Measurements from ENCODE around the gene KLK8.
"Not testable (repeated sequence)": the region's sequence is repeated elsewhere in the genome, so short reads cannot be mapped to it uniquely, and the experiment has no call there.

Gene KLK8

DNA sequence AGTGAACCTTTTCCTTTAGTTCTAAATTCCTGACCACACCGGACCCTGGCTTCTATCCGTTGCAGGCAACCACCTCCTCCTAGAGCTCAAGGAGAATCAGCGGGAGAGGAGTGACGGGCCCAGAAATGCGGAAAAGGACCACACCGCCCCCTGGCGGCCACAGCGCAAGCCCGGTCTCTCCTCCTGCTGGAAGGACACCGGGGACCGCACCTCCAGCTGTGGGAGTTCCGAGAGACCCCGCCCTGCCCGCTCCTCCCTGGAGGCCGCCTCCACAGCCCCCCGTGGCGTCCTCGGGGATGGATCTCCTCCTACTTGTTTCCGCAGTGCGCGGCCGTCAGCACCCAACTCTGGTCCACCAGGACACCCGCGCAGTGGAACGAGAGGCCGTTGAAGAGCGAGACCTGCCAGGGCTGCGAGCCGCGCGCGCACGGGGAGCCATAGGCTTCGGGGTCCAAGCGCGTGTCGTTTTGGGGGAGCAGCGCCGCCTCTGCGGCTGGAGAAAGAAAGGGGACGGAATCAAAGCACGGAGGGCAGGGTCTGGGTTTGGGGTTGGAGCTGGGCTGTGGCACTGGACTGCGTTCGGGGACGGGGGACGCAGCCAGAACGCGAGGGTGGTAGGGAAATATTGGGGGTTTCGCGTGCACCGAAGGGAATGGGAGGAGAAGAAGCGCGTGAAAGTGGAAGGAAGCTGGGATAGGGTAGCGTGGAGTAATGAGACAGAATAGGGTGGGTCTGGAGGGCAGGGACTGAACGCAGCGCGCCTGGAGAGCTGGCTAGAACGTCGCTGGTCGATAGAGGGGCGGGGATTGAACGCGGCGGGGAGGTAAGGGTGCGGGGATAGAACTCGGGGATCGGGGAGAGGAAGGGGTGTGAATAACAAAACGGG, 15.6 kb upstream of the KLK8 start:
- DNase-seq: no peak

DNA sequence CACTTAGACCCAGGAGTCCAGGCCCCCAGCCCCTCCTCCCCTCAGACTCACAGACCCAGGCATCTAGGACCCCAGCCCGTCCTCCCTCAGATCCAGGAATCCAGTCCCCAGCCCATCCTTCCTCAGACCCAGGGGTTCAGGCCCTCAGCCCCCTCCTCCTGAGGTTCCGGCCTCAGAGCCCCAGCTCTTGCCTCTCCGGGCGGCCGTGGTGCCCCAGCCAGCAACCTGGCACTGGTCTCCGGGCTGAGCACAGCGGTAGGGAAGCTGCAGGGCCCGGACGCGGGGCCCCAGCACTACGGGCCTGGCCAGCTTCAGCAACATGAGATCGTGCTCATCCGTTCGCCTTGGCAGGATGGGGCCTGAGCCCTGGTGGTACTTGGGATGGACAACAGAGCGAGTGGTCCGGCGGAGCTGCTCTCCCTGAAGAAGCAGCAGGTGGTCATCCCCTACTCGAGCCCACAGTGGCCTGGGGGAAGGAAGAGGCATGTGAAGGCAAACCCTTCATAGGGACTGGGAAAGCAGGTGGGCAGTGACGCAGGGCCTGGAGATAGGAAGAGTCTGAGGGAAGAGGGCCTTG, 14.4 kb upstream of the KLK8 start:
- no peak for DNase-seq

DNA sequence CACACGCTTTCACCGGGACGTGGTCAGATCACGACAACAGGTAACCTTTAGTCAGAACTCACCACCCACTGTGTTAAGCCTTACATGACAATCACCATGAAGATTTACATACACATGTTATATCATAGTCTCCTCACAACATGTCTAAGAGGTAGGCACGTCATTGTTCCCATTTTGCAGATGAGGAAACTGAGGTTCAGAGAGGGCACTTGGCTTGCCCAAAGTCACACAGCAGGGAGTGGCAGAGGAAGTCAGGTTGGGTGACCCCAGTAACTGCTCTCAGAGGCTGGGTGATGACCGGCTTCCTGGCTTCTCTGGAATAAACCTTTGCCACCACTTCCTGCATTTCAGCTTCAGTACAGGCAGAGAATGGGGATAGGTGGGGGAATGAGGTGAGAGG, 12.8 kb upstream of the KLK8 start:
- no peak for DNase-seq

DNA sequence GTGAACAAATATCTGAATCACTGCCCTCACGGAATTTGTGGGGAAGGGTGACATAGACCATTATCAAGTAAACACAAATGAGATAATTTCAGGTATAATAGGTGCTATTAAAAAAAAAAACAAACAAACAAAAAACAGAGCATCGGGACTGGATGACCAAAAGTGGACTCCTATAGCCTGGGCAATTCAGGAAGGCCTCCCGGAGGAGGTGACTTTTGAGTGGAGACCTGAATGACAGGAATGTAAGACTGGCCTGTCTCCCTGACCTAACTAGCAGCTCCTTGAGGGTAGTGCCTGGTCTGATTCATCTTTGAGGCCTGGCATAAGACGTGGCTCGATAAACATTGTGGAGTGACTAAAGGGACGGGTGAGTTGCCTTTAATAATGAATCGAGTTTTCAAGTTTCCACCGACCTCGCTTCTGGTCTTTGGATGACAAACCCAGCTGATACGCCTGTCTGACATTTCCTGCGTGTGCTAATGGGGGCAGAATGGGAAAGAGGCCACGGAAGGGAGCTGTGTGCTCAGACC, 11.3 kb upstream of the KLK8 start:
- DNase-seq: no peak

DNA sequence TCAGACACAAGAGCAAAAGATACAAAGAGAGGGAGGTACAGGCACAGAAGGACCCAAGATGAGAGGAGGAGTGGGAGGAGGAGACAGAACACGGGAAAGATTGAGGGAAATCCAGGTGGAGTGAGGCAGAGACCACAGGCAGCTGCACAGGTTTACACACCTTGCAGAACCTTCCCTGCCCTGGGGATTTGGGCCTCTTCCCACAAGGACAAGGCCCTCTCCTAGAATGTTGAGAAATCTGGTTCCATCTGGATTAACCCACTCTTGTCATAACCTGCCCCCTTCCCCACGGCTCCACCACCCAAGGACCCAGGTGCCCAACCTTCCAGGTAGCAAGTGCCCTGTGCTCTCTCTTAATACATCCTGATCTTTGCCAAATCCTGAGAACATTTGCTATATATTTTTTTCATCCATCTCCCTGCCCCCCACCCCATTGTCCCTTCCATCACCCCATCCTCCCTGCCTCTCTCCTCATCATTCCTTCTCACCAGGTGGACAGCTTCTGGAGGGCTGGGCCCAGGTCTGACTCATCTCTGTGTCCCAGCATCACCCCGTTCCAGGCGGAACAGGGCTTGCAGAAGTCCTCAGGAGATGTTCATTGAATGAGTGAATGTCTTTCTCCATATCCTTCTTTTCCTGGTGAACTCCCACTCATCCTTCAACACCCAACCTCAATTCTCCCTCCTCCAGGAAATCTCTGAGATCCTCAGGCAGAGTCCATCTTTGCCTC, 8.8 kb upstream of the KLK8 start:
- DNase-seq: no peak

DNA sequence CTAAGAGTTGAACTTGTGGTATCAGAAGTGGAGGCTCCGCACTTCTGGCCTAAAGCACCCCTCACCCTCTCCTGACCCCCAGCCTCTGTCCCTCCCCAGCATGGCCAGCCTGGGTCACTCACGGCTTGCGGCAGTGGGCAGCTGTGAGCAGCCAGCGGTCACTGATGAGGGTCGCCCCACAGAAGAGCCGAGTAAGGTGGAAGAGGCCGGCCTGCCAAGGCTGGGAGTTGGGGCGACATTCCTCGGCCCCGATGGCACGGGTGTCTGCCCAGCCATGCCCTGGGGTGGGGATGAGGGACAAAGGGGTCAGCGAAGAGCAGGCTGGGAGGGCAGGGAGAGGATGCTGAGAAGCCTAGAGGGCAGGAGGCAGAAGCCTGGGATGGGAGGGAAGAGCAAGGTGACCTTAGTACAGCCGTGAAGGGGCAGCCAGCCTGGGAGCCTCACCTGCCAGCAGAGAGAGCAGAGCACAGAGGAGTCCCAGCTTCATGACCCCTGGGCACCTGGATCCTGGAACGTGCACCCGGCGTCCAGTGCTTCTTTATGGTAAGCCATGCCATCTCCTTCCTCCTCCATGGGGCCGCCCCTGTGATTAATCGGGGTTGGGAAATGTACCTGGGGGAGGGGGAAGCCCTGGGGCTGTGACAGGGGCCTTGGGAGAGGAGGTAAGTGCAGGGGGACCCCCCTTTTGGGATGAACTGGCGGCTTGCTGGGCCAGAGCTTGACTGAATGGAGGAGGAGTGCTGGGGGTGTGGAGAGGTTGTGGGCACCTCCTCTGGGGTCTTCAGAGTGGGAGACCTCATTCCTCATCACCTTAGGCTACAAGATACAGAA, 7.9 kb upstream of the KLK8 start:
- no peak for DNase-seq

DNA sequence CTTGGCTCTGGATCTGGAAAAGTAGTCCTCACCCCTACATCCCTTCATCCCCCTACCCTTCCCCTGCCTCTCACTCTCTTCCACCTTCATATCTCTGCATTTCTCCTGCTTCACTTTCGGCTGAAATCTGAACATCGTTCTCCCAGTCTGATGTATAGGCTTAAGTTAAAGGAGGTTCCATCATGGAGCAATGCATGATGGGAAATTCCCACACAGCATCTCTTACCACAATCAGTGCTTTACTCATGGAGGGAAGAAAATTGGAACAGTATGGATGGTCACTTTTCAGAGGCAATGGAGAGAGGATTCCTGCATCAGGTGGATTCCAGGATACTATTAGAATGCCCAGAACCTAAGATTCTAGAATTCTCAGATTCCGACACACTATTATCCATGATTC, 6.1 kb upstream of the KLK8 start:
- DNase-seq: no peak

DNA sequence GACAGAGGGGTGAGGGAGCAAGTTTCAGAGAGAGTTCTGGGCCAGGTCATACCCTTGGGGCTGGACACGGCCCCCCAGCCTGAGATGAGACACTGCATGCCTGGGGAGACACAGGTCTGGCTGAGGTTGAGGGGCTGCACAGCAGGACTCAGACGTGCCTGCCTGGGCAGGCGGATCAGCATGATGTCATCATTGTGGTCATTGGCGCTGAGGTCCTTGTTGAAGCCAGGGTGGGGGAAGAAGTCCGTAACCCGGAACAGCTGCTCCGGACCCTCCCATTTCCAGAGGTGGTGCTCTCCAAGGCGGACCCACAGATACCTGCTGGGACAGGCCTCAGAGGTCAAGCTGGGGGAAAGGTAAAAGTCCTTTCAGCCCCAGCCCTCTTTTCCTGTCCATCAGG, 5.0 kb upstream of the KLK8 start:
- no peak for DNase-seq

DNA sequence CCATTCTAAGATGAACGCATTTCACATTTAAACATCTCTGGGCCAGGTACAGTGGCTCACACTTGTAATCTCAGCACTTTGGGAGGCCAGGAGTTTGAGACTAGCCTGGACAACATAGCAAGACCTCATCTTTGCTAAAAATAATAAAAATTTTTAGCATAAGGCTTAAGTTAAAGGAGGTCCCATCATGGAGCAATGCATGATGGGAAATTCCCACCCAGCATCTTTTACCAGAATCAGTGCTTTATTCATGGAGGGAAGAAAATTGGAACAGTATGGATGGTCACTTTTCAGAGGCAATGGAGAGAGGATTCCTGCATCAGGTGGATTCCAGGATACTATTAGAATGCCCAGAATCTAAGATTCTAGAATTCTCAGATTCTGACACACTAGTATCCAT, 3.8 kb upstream of the KLK8 start:
- no peak for DNase-seq

DNA sequence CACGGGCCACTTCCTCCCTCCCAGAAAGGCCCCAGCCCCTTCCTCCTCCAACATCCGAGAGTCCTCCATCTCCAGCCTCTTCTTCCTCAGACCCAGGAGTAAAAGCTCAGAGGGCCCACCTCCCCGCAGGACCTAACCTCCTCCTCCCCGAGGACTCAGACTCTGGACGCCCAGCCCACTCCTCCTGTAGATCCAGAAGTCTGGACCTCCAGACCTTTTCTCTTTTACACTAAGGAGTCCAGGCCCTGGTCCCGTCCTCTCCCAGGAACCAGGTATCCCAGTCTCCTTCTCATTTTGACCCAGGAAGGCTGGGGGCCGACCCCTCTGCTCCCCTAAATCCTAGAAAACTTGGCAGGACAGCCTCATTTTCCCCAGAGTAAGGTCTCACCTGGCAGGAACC, 1.9 kb upstream of the KLK8 start:
- no peak for DNase-seq

DNA sequence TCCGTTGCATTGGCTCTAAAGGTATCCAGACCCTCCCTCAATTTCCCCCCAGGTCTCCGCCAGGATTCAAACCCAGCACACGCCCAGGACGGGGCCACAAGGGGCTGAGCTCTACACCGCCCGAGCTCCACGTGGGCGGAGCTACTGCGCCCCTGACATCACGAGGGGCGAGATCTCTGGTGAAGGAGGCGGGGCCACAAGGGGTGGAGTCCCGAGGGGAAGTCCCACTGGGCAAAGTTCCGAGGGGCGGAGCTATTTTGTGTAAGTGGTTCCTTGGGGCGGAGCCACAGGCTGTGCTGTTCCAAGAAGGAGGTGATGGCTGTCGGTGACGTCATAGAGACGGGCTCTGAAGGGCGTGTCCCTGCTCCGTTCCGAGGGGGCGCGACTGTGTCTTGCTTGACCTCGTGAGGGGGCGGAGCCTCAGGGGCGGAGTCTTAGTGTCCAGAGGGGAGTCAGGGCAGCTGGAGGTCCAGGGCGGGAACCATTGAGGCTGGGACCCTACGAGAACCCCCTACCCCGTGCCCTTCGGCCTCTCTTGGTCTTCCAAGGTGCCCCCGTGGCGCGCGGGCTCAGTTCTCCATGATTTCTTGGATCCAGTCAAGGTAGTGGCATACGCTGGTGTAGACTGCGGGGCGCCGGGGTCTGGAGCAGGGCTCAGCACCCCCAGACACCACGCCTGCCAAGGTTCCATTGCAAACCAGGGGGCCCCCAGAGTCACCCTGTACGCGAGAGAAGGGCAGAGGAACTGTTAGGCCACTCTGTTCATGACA, 1.3 kb upstream of the KLK8 start:
- no peak for DNase-seq

DNA sequence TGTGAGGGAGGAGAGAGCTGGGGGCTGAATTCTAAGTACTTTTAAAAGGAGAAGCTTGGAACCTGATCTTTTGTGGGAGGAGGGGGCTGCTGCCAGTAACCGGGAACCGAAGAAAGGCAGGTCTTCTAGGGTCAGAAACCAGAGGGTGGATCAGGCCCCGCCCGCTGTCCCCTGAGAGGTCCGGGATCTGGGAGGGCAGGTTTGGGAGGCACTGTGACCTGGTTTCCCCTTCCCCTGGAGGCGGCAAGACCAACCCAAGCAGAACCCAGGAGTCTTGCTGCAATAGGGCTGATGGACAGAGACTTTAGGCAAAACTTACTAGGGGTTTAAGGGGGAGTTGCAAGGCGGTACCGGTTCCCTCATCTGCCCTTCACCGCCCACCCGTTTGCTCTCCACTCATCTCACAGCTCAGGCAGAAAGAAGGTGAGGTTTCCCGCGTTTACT, 707 bp upstream of the KLK8 start:
- no peak for DNase-seq

DNA sequence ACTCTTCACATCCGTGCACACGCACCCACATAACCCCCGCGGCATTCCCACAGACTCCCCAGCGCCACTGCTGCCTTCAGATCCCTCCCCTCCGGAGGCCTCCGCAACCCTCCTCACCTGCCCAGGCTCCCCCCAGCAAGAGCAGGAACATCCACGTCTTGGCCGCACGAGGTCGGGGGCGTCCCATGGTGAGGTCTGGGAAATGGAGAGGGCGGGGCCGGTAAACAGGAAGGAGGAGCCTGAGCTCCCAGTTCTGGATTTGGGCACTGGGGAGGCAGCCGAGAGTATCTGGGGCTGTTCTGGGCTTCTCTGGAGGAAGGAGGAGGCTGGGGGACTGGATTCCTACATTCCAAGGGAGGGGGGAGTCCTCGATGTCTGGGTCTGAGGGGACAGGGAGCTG, 423 bp downstream of the KLK8 start:
- no peak for DNase-seq

DNA sequence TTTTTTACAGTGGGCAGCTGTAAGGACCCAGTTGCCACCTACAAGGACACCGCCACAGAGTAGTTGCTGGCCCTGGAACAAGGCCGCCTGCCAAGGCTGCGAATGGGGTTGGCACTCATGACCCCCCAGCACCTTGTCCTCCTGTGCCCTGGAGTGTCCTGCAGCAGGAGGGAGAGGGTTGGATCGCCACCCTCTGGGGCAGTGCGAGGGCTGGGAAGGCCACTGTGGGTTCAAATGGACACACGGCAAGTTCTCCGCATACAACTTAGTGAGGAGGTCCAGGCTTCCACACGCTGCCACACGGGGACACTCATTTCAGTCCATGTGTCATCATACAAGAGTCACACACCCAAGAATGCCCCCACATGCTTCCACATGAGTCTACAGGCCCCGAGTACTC, 978 bp downstream of the KLK8 start:
- no peak for DNase-seq

DNA sequence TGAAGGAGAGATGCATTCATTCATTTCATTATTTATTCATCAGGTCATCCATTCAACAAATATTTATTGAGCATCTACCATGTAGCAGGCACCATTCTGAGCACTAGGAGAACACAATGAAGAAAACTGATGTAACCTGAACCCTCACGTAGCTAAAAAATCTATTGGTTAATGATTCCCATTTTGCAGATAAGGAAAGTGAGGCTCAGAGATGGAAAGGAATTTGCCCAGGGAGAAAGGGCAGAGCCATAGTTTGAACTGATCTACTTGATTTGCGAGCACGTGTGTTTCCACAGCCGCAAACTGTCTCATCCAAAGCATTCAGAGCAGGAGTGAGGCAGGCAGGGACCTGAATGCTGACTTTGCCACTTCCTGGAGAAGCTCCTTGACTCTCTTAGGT, 2.7 kb downstream of the KLK8 start:
- DNase-seq: no peak

DNA sequence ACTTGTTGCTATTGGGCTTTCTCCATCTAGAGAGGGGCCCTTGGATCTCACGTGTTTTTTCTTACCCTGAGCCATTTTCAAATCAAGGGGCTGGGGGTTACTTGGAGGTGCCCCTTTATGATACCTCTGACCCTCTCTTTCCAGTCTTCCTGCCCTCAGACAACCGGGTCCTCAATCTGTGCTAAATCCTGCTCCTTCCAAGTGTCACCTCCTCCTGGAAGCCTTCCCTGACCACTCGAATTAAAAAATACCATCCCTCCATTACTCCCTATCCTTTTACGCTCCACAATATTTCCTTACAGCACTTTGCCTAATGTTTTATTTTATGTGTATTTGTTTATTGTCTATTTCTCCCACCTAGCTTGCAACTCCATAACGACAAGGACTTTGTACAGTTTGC, 3.3 kb downstream of the KLK8 start:
- DNase-seq: no peak

DNA sequence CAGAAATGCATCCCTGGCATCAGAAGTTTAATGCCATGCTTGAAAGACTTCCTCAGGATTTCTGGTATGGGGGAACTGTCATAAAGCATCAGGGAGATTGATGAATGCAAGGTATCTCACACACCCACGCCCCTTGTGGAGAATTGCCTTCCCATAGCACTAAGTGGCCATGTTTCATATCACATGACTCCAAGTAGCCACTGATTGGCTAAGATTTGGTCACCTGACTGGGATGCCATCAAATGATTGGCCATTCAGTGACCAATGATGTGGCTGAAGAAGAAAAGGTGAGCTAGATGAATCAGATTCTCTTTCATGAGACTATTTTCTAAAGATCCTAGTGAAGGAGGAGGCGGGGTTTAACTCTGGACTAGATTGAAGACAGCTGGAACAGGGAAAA, 7.3 kb downstream of the KLK8 start:
- no peak for DNase-seq

DNA sequence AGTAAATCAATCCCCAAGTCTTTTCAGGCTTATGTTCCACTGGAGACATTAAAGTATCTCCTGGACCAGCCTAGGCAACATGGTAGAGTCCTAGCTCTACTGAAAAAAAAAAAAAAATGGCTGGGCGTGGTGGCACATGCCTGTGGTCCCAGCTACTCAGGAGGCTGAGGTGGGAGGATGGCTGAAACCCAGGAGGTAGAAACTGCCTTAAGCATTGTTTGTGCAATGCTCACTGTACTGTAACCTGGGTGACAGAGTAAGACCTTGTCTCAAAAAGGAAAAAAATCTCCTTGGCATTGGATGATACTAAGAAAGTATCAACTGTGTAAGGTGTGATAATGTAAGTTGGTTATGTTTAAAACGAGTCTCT, 8.8 kb downstream of the KLK8 start:
- no peak for DNase-seq

DNA sequence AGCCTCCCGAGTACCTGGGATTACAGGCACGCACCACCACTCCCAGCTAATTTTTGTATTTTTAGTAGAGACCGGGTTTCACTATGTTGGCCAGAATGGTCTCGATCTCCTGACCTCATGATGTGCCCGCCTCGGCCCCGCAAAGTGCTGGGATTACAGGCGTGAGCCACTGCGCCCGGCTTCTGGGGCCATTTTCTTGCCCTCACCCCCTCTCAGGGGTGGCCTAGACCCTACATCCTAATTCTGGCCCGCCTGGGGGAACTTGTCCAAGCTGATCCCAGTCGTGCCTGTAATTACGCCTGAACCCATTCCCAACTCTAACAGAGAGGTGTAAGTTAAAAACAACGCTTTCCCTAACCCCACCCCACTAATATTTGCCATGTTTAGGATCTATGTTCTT, 17.0 kb downstream of the KLK8 start:
- DNase-seq: not testable (repeated sequence)

DNA sequence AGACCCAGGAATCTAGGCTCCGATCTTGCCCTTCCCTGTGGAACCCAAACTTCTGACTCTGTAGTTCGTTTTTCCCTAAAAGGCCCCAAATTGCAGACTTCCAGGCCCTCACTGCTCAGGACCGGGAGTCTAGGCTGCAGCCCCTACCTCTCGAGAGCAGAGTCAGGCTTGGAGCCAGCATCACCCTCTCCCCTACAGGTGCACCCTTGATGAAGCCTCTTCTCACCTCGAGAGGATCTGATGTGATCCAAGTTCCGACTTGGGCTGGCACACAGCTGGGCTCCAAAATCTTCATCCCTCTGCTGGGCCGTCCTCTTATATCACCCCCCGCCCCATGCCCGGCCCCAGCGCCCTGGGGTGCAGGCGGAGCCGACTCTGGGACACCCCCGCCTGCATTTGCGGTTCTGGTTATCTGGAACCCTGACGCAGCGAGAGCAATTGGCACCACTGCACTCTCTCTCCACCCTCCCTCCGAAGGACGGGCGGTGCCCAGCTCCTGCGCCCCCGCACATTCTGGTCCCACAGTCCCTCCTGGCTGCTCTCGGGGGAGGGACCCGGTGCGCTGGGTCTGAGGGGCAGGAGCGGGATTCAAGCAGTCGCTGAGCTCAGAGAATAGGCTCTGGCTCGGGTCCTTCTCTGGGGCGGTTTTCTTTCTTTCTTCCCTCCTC, 17.6 kb downstream of the KLK8 start, which contains the start of gene KLK7:
TSS of gene KLK7 (minus strand) at position 293 of the 668 bp plus-strand sequence. CDS start 1,518 bp downstream, outside the sequence.
- no peak for DNase-seq

DNA sequence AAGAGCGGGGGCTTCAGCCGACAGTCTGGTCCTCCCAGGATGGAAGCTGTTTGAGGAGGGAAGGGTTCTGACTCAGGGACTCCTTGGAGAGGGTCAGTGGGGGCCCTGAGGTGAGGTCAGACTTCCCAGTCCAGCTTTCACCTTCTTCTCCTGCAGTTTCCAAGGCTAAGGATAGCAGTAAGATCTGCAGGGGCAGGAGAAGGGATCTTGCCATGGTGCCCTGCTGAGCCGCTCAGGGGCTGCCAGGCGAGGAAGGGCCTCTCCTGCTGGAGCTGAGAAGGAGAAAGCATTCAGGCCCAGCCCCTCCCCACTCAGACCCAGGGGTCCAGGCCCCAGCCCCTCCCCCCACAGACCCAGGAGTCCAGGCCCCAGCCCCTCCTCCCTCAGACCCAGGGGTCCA, 19.2 kb downstream of the KLK8 start:
- DNase-seq: no peak
